B cell (primary cell): ENCODE measurements around the gene XAF1.

Source experiments
- EZH2 ChIP-seq: IDR thresholded peaks from 2 replicates; pipeline ENCODE4 v1.6.1; 2012; ENCODE audit warnings: borderline replicate concordance, low read depth, mild to moderate bottlenecking, moderate library complexity, low read length; ENCODE audit not compliant: insufficient read depth, poor library complexity, severe bottlenecking
- TF ChIP-seq, protein P1 (sequence below): fragments of 200-600 bp; IDR thresholded peaks from one replicate; pipeline ENCODE4 v1.8.0; 2022; ENCODE audit warnings: antibody characterized with exemption, mild to moderate bottlenecking

DNA sequence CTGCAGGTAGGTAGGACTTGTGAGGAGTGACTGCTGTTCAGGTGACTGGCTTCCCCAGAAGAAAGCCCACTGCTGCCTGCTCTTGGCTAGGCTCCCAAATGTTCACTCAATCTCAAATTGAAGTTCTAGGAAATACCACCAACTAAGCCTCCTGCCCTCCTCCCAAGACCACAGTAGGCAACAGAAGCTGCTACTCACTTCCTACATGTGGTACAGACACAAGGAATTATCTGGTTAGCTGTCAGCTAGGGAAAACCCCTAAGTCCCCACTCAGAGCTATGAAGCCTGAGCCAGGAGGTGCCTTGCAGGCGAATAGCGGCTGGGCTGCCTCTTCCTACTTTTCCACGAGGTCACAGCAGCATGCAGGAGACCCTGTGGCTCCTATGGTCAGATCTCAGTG lies 25.0 kb downstream of the XAF1 start:
- TF ChIP-seq, protein P1, sequence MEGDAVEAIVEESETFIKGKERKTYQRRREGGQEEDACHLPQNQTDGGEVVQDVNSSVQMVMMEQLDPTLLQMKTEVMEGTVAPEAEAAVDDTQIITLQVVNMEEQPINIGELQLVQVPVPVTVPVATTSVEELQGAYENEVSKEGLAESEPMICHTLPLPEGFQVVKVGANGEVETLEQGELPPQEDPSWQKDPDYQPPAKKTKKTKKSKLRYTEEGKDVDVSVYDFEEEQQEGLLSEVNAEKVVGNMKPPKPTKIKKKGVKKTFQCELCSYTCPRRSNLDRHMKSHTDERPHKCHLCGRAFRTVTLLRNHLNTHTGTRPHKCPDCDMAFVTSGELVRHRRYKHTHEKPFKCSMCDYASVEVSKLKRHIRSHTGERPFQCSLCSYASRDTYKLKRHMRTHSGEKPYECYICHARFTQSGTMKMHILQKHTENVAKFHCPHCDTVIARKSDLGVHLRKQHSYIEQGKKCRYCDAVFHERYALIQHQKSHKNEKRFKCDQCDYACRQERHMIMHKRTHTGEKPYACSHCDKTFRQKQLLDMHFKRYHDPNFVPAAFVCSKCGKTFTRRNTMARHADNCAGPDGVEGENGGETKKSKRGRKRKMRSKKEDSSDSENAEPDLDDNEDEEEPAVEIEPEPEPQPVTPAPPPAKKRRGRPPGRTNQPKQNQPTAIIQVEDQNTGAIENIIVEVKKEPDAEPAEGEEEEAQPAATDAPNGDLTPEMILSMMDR, result no peak
- TF ChIP-seq EZH2, result no peak
